Suppressor macrophage treated with lipopolysaccharide for 4 hours (primary cell): ENCODE data around the gene SLC7A6OS.

Source experiments
- DNase-seq: peaks from one replicate; pipeline ENCODE4 v3.0.0-alpha.2; 2020

SLC7A6OS gene

GRCh38 chr16:68310774-68311511 lies at the start of gene SLC7A6OS, which contains the start of gene PRMT7:
TSS of gene SLC7A6OS (minus strand) at chr16:68310946. CDS start at chr16:68310926, 20 bp downstream.
TSS of gene PRMT7 (plus strand) at chr16:68311019. CDS start at chr16:68315980, 4,961 bp downstream.
- DNase-seq: peak; percentile 95

GRCh38 chr16:68359398-68360191 lies 48.8 kb upstream of the SLC7A6OS start:
- DNase-seq: no peak

GRCh38 chr16:68358951-68359350 lies 48.2 kb upstream of the SLC7A6OS start:
- no peak for DNase-seq

GRCh38 chr16:68357923-68358322 lies 47.2 kb upstream of the SLC7A6OS start:
- no peak for DNase-seq

GRCh38 chr16:68357521-68357922 lies 46.8 kb upstream of the SLC7A6OS start:
- DNase-seq: no peak

GRCh38 chr16:68356919-68357286 lies 46.2 kb upstream of the SLC7A6OS start:
- no peak for DNase-seq

- DNase-seq: peak; percentile 13
These were observed 45.6 kb upstream of the SLC7A6OS start for GRCh38 chr16:68356249-68356918.

GRCh38 chr16:68355447-68356248 lies 44.9 kb upstream of the SLC7A6OS start:
- DNase-seq: no peak

- DNase-seq: no peak
These were observed 44.1 kb upstream of the SLC7A6OS start for GRCh38 chr16:68354816-68355215.

- DNase-seq: no peak
These were observed 42.6 kb upstream of the SLC7A6OS start for GRCh38 chr16:68353366-68353765.

GRCh38 chr16:68351991-68352431 lies 41.3 kb upstream of the SLC7A6OS start:
- DNase-seq: no peak

GRCh38 chr16:68351463-68351862 lies 40.7 kb upstream of the SLC7A6OS start:
- DNase-seq: no peak

- no peak for DNase-seq
These were observed 40.1 kb upstream of the SLC7A6OS start for GRCh38 chr16:68350813-68351350.

- DNase-seq: no peak
These were observed 39.2 kb upstream of the SLC7A6OS start for GRCh38 chr16:68349838-68350410.

GRCh38 chr16:68348639-68349445 lies 38.1 kb upstream of the SLC7A6OS start:
- DNase-seq: no peak

GRCh38 chr16:68347605-68348004 lies 36.9 kb upstream of the SLC7A6OS start:
- DNase-seq: no peak

GRCh38 chr16:68346892-68347480 lies 36.2 kb upstream of the SLC7A6OS start:
- no peak for DNase-seq

GRCh38 chr16:68345958-68346635 lies 35.4 kb upstream of the SLC7A6OS start:
- DNase-seq: no peak

- DNase-seq: no peak
These were observed 34.6 kb upstream of the SLC7A6OS start for GRCh38 chr16:68345351-68345810.

GRCh38 chr16:68344252-68344651 lies 33.5 kb upstream of the SLC7A6OS start:
- no peak for DNase-seq
